ENCODE results near the gene ITGA4.
A peak's percentile ranks its signal among the peaks of the same experiment; 100 is the strongest.

The ITGA4 gene

DNA sequence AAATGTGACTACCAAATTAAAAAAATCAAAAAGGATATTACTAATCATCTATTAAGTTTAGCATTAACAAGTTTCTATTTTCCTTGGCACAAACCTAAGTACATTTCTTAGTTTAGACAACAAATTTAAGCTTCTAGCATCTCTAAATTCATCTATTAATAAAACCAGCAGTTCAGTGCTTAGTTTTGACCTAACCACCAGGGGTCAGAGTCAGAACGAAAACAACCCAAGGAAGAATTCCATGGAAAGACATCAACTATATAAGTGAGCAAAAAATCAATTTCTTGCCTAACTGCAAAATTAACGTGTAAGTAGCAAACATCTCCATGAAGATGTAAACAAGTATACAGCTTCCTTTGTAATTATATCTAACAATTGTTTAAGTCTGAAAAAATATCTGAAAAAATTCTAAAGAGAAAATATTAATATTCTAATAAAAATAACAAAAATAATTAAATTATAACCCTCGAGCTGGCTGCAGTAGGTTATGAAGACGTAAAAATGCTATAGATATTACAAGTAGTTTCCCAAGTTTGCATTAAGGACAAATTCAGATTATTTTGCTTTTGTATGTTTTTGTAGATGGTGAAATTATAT is 116.1 kb downstream of the ITGA4 start:
- no peak overlapping the region for H3K4me3 ChIP-seq (ENCODE audit: low read depth in 1 of 2, low read length in 2 of 2)
- H3K9ac ChIP-seq (ENCODE audit: low read depth, low read length) = no peak overlapping the region
- no peak overlapping the region for H2AFZ ChIP-seq (ENCODE audit: low read depth, low read length)
- no peaks in the 10 kb centered on the region for H3K4me1 ChIP-seq (ENCODE audit: insufficient read depth, low read length)
- no peak overlapping the region for H3K27ac ChIP-seq (ENCODE audit: low read length)
- no peak overlapping the region for H3K4me2 ChIP-seq (ENCODE audit: insufficient read depth, low read length)
- DNase-seq (peak; percentile 12), ATAC-seq (ENCODE audit: insufficient read depth, low read depth) (peak; percentile 61; the same call in 2 of the 3 replicates)
- H4K20me1 ChIP-seq (ENCODE audit: insufficient read depth, low read length) = no peaks in the 10 kb centered on the region
- no peaks in the 10 kb centered on the region for H3K27me3 ChIP-seq (ENCODE audit: insufficient read depth, low read length, poor library complexity)
- H3K9me3 ChIP-seq (ENCODE audit: insufficient read depth, low read length, severe bottlenecking) = no peaks in the 10 kb centered on the region
- no peaks in the 10 kb centered on the region for H3K36me3 ChIP-seq (ENCODE audit: insufficient read depth, low read length)
- no peak for TF ChIP-seq EZH2 (IDR thresholded peaks at IDR 0.05; ENCODE audit: borderline replicate concordance, low read depth, low read length, severe bottlenecking)
- TF ChIP-seq, protein P1, sequence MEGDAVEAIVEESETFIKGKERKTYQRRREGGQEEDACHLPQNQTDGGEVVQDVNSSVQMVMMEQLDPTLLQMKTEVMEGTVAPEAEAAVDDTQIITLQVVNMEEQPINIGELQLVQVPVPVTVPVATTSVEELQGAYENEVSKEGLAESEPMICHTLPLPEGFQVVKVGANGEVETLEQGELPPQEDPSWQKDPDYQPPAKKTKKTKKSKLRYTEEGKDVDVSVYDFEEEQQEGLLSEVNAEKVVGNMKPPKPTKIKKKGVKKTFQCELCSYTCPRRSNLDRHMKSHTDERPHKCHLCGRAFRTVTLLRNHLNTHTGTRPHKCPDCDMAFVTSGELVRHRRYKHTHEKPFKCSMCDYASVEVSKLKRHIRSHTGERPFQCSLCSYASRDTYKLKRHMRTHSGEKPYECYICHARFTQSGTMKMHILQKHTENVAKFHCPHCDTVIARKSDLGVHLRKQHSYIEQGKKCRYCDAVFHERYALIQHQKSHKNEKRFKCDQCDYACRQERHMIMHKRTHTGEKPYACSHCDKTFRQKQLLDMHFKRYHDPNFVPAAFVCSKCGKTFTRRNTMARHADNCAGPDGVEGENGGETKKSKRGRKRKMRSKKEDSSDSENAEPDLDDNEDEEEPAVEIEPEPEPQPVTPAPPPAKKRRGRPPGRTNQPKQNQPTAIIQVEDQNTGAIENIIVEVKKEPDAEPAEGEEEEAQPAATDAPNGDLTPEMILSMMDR (IDR thresholded peaks at IDR 0.05; ENCODE audit: borderline replicate concordance, extremely low read depth, low read length, poor library complexity, severe bottlenecking) = peak; percentile 65
- H3K79me2 ChIP-seq (ENCODE audit: insufficient read depth, low read length) = no peaks in the 10 kb centered on the region

DNA sequence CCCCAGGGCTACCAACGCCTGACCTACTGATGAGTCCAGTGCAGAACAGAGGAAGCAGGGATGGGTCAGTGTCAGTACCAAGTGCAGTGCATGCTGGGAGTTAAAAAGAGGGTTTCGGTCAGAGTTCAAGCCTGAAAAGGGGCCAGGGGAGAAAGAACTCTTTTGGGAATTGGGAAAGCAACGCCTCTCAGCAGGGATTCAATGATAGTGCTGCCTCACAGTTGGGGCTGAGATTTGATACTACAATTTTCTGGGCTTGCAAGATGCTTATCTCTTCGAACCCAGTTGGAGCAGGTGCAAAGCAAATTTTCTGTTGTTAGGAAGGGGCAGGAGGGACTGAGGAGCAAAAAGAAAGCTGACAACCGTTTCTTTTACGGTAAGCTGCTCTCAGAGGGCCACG is 117.1 kb downstream of the ITGA4 start:
- H3K4me3 ChIP-seq (ENCODE audit: low read depth in 1 of 2, low read length in 2 of 2) = no peak overlapping the region
- no peak overlapping the region for H3K4me2 ChIP-seq (ENCODE audit: insufficient read depth, low read length)
- no peaks in the 10 kb centered on the region for H3K4me1 ChIP-seq (ENCODE audit: insufficient read depth, low read length)
- DNase-seq (no peak), ATAC-seq (ENCODE audit: insufficient read depth, low read depth) (no peak)
- no peaks in the 10 kb centered on the region for H3K27me3 ChIP-seq (ENCODE audit: insufficient read depth, low read length, poor library complexity)
- no peaks in the 10 kb centered on the region for H4K20me1 ChIP-seq (ENCODE audit: insufficient read depth, low read length)
- H3K79me2 ChIP-seq (ENCODE audit: insufficient read depth, low read length) = no peaks in the 10 kb centered on the region
- H3K9me3 ChIP-seq (ENCODE audit: insufficient read depth, low read length, severe bottlenecking) = no peaks in the 10 kb centered on the region
- no peak overlapping the region for H2AFZ ChIP-seq (ENCODE audit: low read depth, low read length)
- H3K27ac ChIP-seq (ENCODE audit: low read length) = no peak overlapping the region
- TF ChIP-seq EZH2 (IDR thresholded peaks at IDR 0.05; ENCODE audit: borderline replicate concordance, low read depth, low read length, severe bottlenecking) = no peak
- TF ChIP-seq, protein P1 (IDR thresholded peaks at IDR 0.05; ENCODE audit: borderline replicate concordance, extremely low read depth, low read length, poor library complexity, severe bottlenecking) = no peak
- H3K9ac ChIP-seq (ENCODE audit: low read depth, low read length) = no peak overlapping the region
- H3K36me3 ChIP-seq (ENCODE audit: insufficient read depth, low read length) = no peaks in the 10 kb centered on the region

DNA sequence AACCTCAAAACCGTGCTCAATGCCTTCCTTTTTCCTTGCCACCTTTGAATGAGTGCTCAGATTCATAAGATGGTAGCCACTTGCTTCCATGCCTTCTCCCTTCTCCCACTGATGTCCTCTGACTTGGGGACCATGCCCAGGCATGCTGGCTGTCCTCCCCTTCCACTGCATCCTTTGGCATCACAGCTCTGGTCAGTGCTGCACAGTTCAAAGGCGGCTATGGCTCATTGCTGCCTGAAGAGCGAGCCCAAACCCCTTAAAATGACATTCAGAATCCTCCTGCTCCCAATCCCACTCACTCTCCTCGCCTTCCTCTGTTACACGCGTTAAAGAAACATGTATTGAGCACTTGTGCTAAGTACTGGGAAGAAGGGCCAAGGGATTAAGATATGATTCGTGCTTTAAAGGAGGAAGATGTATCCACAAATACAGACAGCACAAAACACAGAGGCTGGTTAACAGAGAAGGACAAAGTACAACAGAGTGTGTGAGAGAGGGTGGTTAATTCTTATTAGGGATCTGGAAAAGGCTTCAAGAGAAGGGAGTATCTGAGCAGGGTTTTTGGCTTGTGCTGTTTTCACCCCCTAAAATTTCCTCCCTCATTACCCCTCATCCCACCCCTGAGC is 118.0 kb downstream of the ITGA4 start:
- DNase-seq (no peak), ATAC-seq (ENCODE audit: insufficient read depth, low read depth) (no peak)
- TF ChIP-seq, protein P1 (IDR thresholded peaks at IDR 0.05; ENCODE audit: borderline replicate concordance, extremely low read depth, low read length, poor library complexity, severe bottlenecking) = no peak
- TF ChIP-seq EZH2 (IDR thresholded peaks at IDR 0.05; ENCODE audit: borderline replicate concordance, low read depth, low read length, severe bottlenecking) = no peak
- Histone ChIP-seq H3K27me3 (ENCODE audit: insufficient read depth, low read length, poor library complexity) (no peaks in the 10 kb centered on the region), H3K9ac (ENCODE audit: low read depth, low read length) (no peak overlapping the region), H3K4me1 (ENCODE audit: insufficient read depth, low read length) (no peaks in the 10 kb centered on the region), H3K79me2 (ENCODE audit: insufficient read depth, low read length) (no peaks in the 10 kb centered on the region), H3K4me3 (ENCODE audit: low read depth in 1 of 2, low read length in 2 of 2) (no peak overlapping the region), H3K4me2 (ENCODE audit: insufficient read depth, low read length) (no peak overlapping the region), H3K27ac (ENCODE audit: low read length) (no peak overlapping the region), H2AFZ (ENCODE audit: low read depth, low read length) (no peak overlapping the region), H3K36me3 (ENCODE audit: insufficient read depth, low read length) (no peaks in the 10 kb centered on the region), H3K9me3 (ENCODE audit: insufficient read depth, low read length, severe bottlenecking) (no peaks in the 10 kb centered on the region), H4K20me1 (ENCODE audit: insufficient read depth, low read length) (no peaks in the 10 kb centered on the region)

Measured in DND-41 (cell line).